B cell (primary cell): ENCODE measurements around the gene MYO1H. TPM values are rescaled to one million over a fixed set of nuclear protein-coding genes. Genes with fewer than 3 reads are reported as not detected.

Source experiments
- ATAC-seq: fragments of 200-7000 bp; cut with Tn5 transposase; one replicate; pipeline ENCODE4 v1.10.0; 2021; ENCODE audit warnings: low read depth, mild to moderate bottlenecking, moderate number of reproducible peaks, moderate library complexity
- CTCF ChIA-PET: fragments of 350-600 bp; sonication (Branson Sonifier 250); formaldehyde crosslinking; loops from one replicate; lab custom pipeline; 2021; ENCODE audit warnings: antibody characterized with exemption, inconsistent platforms; lab: Charles Lee
- POLR2A ChIA-PET: fragments of 350-600 bp; sonication (Branson Sonifier 250); formaldehyde crosslinking; loops from one replicate; lab custom pipeline; 2021; ENCODE audit warnings: antibody characterized with exemption; lab: Charles Lee
- DNase-seq: peaks from one replicate; pipeline ENCODE4 v3.0.0; 2013
- H2AFZ ChIP-seq: 2 replicates; pipeline ENCODE4 v1.6.1; 2012; ENCODE audit warnings: mild to moderate bottlenecking, low read depth, low read length; ENCODE audit not compliant: insufficient read depth, poor library complexity, severe bottlenecking
- H3K27ac ChIP-seq, 2 donors: 1 replicate in 1 of 2; 2 replicates in 1 of 2; pipeline ENCODE4 v1.5.1; 2012 to 2013; ENCODE audit warnings: low read length in 2 of 2, mild to moderate bottlenecking in 2 of 2, moderate library complexity in 1 of 2
- H3K27me3 ChIP-seq, 4 experiments: fragments of 200-600 bp in 1 of 4; sonication (generic) in 1 of 4; replicated peaks in 1 of 4; 1 replicate in 2 of 4; 2 replicates in 2 of 4; pipeline versions ENCODE4 v1.6.1 to v1.7.0; 2013 to 2016; ENCODE audit warnings: low read length in 3 of 4, mild to moderate bottlenecking in 2 of 4, mixed read lengths in 1 of 4, moderate library complexity in 1 of 4; ENCODE audit not compliant: insufficient read depth in 4 of 4, control insufficient read depth in 3 of 4; ENCODE audit errors: control extremely low read depth in 1 of 4
- H3K36me3 ChIP-seq, 2 experiments: replicated peaks in 1 of 2; 1 replicate in 1 of 2; 2 replicates in 1 of 2; pipeline versions ENCODE4 v1.6.1 to v1.7.1; 2013; ENCODE audit warnings: low read length in 1 of 2; ENCODE audit not compliant: insufficient read depth in 2 of 2, control insufficient read depth in 1 of 2; ENCODE audit errors: control extremely low read depth in 1 of 2, extremely low read depth in 1 of 2
- H3K4me1 ChIP-seq, 2 donors: fragments of 200-600 bp in 1 of 2; sonication (generic) in 1 of 2; 1 replicate in 1 of 2; 2 replicates in 1 of 2; pipeline versions ENCODE4 v1.5.1 to v1.6.1; 2013 to 2017; ENCODE audit warnings: low read length in 2 of 2; ENCODE audit not compliant: control insufficient read depth in 2 of 2, insufficient read depth in 2 of 2
- H3K4me2 ChIP-seq: replicated peaks from 2 replicates; pipeline ENCODE3; 2012; ENCODE audit warnings: mild to moderate bottlenecking, low read depth, low read length; ENCODE audit not compliant: poor library complexity, severe bottlenecking
- H3K4me3 ChIP-seq, 5 experiments: fragments of 200-600 bp in 1 of 5; sonication (generic) in 1 of 5; 1 replicate in 3 of 5; 2 replicates in 2 of 5; pipeline versions ENCODE4 v1.5.1 to v1.7.0; 2011 to 2016; ENCODE audit warnings: low read length in 4 of 5, mild to moderate bottlenecking in 4 of 5, low read depth in 2 of 5, control low read depth in 1 of 5, moderate library complexity in 1 of 5; ENCODE audit not compliant: insufficient read depth in 1 of 5; ENCODE audit errors: control extremely low read depth in 1 of 5, extremely low read depth in 1 of 5
- H3K79me2 ChIP-seq: fragments of 200-600 bp; sonication (generic); one replicate; pipeline ENCODE4 v1.6.0; 2016; ENCODE audit warnings: low read length; ENCODE audit not compliant: control insufficient read depth, insufficient read depth
- H3K9ac ChIP-seq: fragments of 200-600 bp; sonication (generic); 2 replicates; pipeline ENCODE4 v1.6.1; 2017; ENCODE audit warnings: mild to moderate bottlenecking, low read length, moderate library complexity
- H3K9me3 ChIP-seq, 3 donors: one replicate each; pipeline versions ENCODE4 v1.6.1 to v1.7.1; 2013; ENCODE audit warnings: low read length in 2 of 3; ENCODE audit not compliant: control insufficient read depth in 2 of 3, insufficient read depth in 1 of 3; ENCODE audit errors: control extremely low read depth in 1 of 3
- H4K20me1 ChIP-seq: 2 replicates; pipeline ENCODE4 v1.6.0; 2012; ENCODE audit warnings: mild to moderate bottlenecking, low read length; ENCODE audit not compliant: insufficient read depth, control insufficient read depth, poor library complexity, severe bottlenecking
- H3K27ac Mint-ChIP-seq: one replicate; pipeline ENCODE4 v1.8.0; 2021; ENCODE audit warnings: mixed read lengths
- H3K27me3 Mint-ChIP-seq: one replicate; pipeline ENCODE4 v1.8.0; 2021; ENCODE audit warnings: mixed read lengths
- H3K4me1 Mint-ChIP-seq: one replicate; pipeline ENCODE4 v1.8.0; 2021; ENCODE audit warnings: mixed read lengths
- H3K4me3 Mint-ChIP-seq: one replicate; pipeline ENCODE4 v1.8.0; 2021; ENCODE audit warnings: mixed read lengths
- H3K9me3 Mint-ChIP-seq: one replicate; pipeline ENCODE4 v1.8.0; 2022; ENCODE audit warnings: mixed read lengths; ENCODE audit not compliant: insufficient read depth
- CTCF ChIP-seq: fragments of 200-600 bp; IDR thresholded peaks from one replicate; pipeline ENCODE4 v1.8.0; 2022; ENCODE audit warnings: antibody characterized with exemption, mild to moderate bottlenecking
- EZH2 ChIP-seq: IDR thresholded peaks from 2 replicates; pipeline ENCODE4 v1.6.1; 2012; ENCODE audit warnings: borderline replicate concordance, low read depth, mild to moderate bottlenecking, moderate library complexity, low read length; ENCODE audit not compliant: insufficient read depth, poor library complexity, severe bottlenecking
- WGBS: methylation state at CpG from one replicate; pipeline ENCODE4 v1.1.5; 2013; ENCODE audit warnings: missing lambda C conversion rate; ENCODE audit not compliant: insufficient coverage; 5-methylcytosine and 5-hydroxymethylcytosine counted together
- intact Hi-C: fragments of 100-400 bp; cut with micrococcal nuclease; formaldehyde crosslinking; loops from one replicate; pipeline ENCODE4 v1.10.0; 2022
- polyA plus RNA-seq: library from polyadenylated mRNA; depleted of rRNA; stranded (reverse); fragments of >200 nt; gene quantifications from 2 replicates; pipeline ENCODE4 v1.2.3, GENCODE V29; 2012
- total RNA-seq, 2 donors: library from RNA; stranded (reverse); fragments of 120-200 nt in 1 of 2; gene quantifications; 1 replicate in 1 of 2; 2 replicates in 1 of 2; pipeline versions ENCODE4 v1.2.3 to v1.2.4, GENCODE V29; 2013 to 2022

MYO1H gene
- total and polyA plus RNA-seq, 2 donors (not counting 1 experiment from before 2014, with no cell fraction given): not detected

- CTCF ChIA-PET: no interaction called here
- TF ChIP-seq CTCF (no peak), EZH2 (no peak)
- intact Hi-C loops: loop anchor here (1.0 kb wide), 1 partner anchor 95 kb away; the partner anchor contains the start of genes MMAB and MVK
Observed at GRCh38 chr12:109477963-109478315, 130.2 kb downstream of the MYO1H start.

GRCh38 chr12:109479761-109480160, 132.1 kb downstream of the MYO1H start:
- ChIA-PET CTCF (no interaction called here), POLR2A (interaction anchor here (0.7 kb wide), 1 partner anchor 29 kb away, joined by 8 read pairs; no protein-coding TSS in a partner anchor)
- no peaks in the 10 kb centered on the region for H3K9me3 Mint-ChIP-seq
- Histone ChIP-seq H3K36me3 (peaks cover 0 to 20% of the 10 kb centered on the region in 2 experiments), H3K4me2 (no peak overlapping the region), H2AFZ (no peak overlapping the region), H3K4me1 (peaks cover 22 to 23% of the 10 kb centered on the region in 2 donors), H3K9ac (no peak overlapping the region), H3K27me3 (no peaks in the 10 kb centered on the region), H4K20me1 (no peaks in the 10 kb centered on the region), H3K4me3 (no peak overlapping the region), H3K9me3 (no peaks in the 10 kb centered on the region), H3K79me2 (peaks cover 72% of the 10 kb centered on the region), H3K27ac (no peak overlapping the region)
- ATAC-seq (no peak), DNase-seq (no peak)
- H3K4me1 Mint-ChIP-seq: peaks cover 40% of the 10 kb centered on the region
- intact Hi-C loops: no loop called here
- H3K4me3 Mint-ChIP-seq: no peak overlapping the region
- no CpG with 5 or more reads among the region's 1 CpG for WGBS
- no peaks in the 10 kb centered on the region for H3K27me3 Mint-ChIP-seq
- no peak overlapping the region for H3K27ac Mint-ChIP-seq
- no peak for TF ChIP-seq CTCF
- TF ChIP-seq EZH2: no peak

More at GRCh38 chr12:109477963-109478315, 130.2 kb downstream of the MYO1H start:
- Mint-ChIP-seq H3K27me3 (no peaks in the 10 kb centered on the region), H3K27ac (peak overlapping the region; percentile 98), H3K4me1 (peaks cover 43% of the 10 kb centered on the region), H3K9me3 (no peaks in the 10 kb centered on the region), H3K4me3 (peak overlapping the region; percentile 99)
- Histone ChIP-seq H4K20me1 (no peaks in the 10 kb centered on the region), H3K4me3 (peak overlapping the region; percentile 73 to 99 (median 96)), H3K36me3 (peaks cover 0 to 3% of the 10 kb centered on the region in 2 experiments), H3K9ac (peak overlapping the region; percentile 98), H3K79me2 (peaks cover 85% of the 10 kb centered on the region), H3K9me3 (no peaks in the 10 kb centered on the region), H3K4me1 (peaks cover 22 to 23% of the 10 kb centered on the region in 2 donors), H3K27ac (peak overlapping the region; percentile 76 to 93), H3K27me3 (no peaks in the 10 kb centered on the region), H2AFZ (peak overlapping the region; percentile 99), H3K4me2 (peak overlapping the region; percentile 89)
- DNase-seq (no peak), ATAC-seq (no peak)
- POLR2A ChIA-PET: no interaction called here
- 3% methylated on average over 6 of the region's 9 CpGs for WGBS
